HG03064 (cell line): ENCODE measurements around the gene TLL1.

ENCODE experiments used
- ATAC-seq: cut with Tn5 transposase; IDR thresholded peaks from one replicate; pipeline ENCODE4 v1.9.1; 2021; ENCODE audit warnings: low read depth; ENCODE audit not compliant: unreplicated experiment

The TLL1 gene

DNA sequence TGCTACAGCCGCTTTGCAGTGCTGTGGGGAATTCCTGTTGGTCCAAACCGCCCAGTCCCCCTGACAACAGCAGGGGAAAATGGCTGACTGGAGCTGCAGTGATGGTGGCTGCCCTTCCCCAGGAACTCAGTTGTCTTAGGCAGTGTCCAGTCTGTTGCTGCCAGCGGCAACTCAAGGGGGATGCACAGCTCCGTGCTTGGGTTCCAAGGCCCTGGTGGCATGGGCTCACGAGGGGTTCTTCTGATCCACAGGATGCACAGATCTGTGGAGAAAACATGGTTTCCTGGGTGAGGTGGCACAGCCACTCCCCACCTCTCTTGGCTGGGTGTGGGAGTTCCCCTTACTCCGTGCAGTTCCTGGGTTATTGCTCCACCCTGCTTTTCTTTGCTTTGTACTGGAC lies 261.2 kb downstream of the TLL1 start:
- no peak for ATAC-seq

DNA sequence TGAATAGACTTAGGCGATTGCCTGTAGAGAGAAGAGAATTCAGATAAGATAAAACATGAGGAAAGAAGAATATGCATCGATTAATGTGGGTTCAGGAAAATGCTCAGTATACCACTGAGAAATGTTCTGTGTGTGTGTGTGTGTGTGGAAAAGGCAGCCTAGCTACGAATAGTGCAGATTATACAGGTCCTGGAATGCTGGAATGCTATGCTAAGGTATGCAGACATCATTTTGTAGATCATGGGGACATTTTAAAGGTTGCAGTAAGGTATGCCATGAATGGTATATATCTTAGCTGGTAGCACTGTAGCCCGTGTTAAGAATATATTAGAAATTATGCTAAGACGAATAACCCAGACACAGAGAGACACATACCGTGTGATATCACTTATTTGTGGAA lies 267.9 kb downstream of the TLL1 start:
- no peak for ATAC-seq

DNA sequence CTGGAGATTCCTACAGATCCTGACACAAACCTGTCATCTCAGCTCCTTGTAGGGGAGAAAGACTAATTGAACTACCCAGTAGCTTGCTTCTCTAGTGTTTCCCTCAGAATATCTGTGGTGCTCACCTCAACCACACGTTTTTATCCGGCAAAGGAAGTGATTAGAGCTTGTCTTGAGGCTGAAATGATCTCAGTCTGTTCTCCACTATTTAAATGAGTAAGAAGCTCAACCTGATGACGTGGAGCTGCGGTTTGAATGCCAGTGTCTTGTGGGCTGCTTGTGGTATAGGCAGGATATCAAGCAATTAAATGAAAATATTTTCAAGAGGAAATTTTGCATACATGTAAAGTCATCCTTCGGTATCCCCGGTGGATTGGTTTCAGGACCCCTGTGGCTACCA lies 270.2 kb downstream of the TLL1 start:
- no peak for ATAC-seq

DNA sequence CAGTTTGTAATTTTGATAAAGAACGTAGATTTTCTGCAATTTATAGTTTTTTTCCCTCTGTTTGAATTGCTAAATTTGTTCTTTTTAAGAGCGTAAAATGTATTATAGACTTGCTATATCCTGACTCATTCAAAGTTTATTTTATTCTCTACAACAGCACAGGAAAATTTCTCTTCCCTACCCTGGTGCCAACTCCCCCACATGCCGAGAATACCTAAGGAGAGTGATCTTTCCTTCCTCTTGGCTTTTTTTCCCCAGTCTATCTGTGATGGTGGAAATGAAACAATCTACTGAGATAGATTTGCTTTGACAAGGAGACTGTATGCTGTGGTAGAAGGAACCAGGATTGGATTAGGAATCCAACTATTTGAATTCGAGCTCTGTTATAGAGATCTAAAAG lies 271.6 kb downstream of the TLL1 start:
- no peak for ATAC-seq

DNA sequence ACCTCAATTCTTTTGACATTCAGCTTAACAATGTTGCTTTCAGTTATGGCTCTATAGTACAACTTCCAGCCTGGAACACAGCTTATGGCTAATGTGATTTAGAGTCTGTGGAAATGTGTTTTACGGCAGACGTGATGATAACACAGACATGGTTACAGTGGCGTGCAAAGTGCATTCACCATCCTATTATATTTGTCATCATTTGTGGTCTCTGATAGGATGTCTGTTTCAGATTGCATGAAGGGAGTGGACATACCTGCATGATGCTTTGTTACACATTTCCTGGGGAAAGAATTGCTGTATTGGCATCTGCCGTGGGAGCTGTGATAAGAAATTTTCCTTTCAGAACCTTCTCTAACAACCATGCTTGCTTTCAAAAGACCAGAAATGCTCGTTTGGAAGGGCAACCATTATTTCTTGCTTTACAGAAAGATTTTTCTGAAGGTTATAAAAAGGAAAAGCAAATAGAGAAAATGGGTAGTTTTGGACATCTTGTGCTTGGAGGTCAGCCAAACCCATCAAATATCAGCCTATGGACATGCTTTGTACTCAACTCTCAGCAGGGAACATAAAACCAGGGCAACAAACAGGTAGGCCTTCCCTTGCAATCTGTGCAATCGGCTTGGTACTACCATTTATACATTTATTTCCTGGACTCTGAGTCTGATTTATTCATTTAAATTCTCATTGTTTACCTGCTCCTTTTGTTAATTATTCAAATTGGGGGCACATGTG lies 273.9 kb downstream of the TLL1 start:
- ATAC-seq, result no peak
